GM19023 (cell line): Measurements from ENCODE around the gene BANK1.

Experiments
- ATAC-seq: cut with Tn5 transposase; IDR thresholded peaks from one replicate; pipeline ENCODE4 v1.9.1; 2021; ENCODE audit warnings: mild to moderate bottlenecking, moderate library complexity; ENCODE audit not compliant: unreplicated experiment

The BANK1 gene

DNA sequence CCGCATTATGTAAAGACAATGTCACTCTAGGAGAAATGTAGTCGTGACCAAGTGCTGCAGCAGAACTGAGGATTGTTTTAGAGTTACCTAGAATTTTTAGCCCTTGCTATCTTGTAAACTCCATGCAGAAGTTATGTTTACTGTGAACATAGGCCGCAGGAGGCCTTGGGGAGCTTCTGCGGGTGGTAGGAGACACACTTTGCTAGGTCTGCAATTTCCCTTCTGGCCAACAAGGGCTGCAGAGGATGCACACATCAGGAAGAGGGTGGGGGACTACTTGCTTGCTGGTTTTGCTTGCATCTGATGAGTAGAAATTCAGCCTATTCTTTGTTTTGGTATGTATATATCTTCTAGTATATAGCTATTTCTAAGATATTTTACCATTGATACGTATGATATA is 23.1 kb downstream of the BANK1 start:
- ATAC-seq: no peak

DNA sequence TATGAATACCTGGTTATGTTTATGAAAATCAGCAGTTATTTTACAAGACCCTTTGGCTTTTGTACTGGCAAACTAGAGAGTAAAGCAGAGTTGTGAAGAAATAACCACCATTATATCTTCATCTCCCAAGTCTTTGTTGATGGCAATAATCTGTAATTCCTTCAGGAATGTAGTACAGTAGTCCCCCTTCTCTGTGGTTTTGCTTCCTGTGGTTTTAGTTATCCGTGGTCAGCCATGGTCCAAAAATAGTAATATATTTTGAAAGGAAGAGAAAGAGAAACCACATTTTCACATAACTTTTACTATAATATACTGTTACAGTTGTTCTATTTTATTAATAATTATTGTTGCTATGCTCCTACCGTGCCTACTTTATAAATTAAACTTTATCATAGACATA is 27.8 kb downstream of the BANK1 start:
- ATAC-seq: no peak

DNA sequence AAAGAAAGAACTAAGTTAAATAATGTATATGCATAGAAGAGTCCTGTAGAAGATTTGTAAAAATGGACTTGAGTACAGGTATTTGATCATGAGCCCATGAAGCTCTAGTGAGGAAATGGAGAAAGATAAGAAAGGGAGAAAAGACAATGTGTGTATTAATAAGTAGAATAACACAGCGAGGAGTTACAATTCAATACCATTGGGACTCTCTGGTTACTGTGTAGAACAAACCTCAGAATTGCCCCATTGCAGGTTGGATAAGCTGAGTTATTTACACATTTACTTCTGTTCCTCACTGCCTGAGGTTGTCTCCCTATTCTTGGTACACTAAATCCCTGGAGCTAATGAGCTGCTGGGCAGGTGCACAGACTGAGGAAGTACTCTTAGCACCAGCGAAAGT is 33.3 kb downstream of the BANK1 start:
- no peak for ATAC-seq

DNA sequence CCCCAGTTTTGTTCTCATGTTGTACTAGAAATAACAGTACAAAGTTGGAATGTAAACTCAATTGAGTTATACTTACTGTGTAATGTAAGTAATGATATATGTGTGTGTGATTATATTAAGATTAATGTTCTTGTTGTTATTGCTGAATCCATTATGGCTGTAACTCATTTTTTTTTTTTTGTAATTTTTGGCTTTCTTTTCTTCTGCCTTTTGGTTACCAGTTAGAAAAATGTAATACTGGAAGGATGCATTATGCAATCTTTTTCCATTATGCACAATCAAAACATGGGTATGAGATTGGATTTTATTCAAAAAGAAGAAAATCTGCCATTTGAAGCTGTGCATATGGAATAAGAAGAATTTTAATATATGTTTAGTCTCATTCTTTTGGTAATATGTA is 34.0 kb downstream of the BANK1 start:
- ATAC-seq: no peak

DNA sequence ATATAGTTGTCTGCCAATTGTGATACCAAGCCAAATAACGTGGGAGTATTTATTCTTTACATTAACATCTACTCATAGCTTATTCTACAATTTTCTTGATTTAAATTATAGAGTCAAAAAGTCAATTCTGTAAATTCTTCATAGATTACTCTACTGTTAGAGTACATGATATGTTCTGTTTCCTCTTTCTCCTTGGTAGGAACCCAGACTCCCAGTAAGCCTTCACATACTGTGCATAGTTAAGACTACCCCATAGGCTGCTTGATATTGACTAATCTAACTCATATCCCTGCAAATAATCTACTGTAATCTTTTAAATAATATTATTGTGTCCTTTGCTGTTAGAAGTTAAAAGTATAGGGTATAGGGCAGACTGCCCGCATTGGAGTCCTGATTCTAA is 35.4 kb downstream of the BANK1 start:
- no peak for ATAC-seq

DNA sequence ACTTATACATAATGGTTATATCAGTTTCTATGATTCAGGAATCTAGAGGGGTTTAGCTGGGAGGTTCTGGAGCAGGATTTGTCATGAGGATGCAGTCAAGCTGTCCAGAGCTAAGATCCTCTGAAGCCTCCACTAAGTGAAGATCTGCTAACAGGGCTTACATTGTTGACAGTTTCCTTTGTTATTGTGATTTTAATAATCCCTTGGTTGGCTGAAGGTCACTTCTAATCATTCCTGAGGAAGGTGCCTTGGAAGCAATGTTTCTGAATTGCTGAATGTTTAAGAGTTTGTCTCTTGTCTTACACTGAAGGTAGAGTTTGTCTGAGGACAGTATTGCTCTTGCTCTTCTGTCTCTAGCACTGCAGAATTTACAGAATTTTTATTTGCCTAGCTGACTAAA is 41.3 kb downstream of the BANK1 start:
- no peak for ATAC-seq

DNA sequence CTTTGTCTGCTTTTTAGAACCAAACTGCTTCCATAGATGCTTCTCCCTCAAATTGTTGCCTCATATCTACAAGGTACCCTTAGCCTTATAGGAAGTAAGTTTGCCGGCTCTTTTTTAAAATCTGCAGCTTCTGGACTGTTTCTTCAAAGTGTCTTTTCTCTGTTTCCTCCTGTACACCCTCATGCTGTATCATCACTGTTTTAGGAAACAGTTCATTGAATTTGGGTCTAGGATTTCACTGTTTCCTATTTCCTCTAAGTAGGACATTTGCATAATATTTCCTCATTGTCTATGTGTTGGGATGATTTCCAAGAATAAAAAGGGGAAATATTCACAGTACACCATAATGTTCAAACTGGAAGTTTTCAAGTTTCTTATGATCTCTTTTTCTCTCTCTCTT is 43.0 kb downstream of the BANK1 start:
- no peak for ATAC-seq

DNA sequence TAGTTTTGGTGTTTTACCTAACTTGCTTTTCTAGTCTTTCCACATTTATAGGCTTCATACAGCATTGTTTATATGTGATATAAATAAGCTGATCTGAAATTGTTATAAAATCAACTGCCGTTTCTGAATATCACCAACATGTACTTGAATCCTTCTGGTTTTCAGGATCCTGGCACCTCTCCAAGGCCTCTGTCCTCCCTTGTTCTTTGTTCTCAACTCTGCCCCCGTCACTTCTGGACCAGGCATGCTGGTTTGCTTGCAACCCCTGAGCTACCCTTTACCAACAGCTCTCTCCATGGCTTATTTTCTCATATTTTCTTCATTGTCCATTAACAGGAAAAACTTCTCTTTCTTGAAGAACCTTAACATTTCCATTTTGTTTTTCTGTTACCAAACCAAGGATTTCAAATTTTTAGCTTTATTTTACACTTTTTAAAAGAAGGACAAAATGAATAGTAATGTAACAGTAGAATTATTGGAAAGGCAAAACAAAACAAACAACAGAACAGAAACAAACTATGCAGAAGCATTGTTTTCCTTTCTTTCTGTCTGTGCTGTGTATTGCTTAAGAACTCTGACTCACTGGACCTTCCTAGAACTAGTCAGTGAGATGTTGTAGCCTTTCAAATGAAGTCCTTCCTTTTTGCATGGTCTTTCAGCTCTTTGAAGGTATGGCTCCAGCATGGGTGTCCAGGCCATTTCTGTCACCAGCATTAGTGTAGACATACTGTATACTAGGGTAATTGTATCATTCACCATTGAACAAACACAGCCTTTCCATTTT is 44.8 kb downstream of the BANK1 start:
- ATAC-seq: no peak

DNA sequence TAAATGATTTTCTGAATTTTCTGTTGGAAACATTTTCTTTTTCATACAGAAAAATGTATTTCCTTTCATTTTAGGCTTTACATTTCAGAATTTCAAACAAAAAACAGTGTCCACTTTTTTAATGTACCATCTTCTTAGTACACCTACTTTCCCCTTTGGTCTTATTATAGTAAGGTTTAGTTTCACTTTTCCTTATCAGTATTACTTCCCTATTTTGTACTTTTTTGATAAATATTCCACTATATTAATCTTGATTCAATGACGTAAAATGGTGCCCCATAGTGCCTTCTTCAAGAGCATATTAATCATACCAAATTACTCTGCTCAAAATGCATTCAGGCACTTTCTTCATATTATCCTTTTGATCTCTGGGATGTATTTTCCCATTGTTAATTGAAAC is 52.5 kb downstream of the BANK1 start:
- ATAC-seq: no peak

DNA sequence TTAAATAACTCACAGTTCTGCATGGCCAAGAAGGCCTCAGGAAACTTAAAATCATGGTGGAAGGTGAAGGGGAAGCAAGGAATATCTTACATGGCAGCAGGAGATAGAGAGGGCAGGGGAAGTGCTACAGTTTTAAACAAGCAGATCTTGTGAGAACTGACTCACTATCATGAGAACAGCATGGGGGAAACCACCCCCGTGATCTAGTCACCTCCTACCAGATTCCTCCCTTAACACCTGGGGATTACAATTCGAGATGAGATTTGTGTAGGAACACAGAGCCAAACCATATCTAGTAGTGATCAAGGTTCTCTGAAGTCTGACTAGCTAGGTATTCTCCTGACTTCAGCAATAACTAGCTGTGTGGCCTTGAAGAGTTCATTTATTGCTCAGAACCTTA is 56.0 kb downstream of the BANK1 start:
- no peak for ATAC-seq

DNA sequence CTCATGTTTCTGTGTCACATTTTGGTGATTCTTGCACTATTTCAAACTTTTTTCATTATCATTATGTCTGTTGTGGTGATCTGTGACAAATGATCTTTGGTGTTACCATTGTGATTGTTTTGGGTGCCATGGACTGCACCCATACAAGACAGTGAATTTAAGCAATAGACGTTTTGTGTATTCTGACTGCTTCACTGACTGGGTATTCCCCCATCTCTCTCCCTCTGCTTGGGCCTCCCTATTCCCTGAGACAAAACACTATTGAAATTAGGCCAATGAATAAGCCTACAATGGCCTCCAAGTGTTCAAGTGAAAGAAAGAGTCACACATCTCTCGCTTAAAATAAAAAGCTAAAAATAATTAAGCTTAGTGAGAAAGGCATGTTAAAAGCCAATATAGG is 60.2 kb downstream of the BANK1 start:
- ATAC-seq: no peak

DNA sequence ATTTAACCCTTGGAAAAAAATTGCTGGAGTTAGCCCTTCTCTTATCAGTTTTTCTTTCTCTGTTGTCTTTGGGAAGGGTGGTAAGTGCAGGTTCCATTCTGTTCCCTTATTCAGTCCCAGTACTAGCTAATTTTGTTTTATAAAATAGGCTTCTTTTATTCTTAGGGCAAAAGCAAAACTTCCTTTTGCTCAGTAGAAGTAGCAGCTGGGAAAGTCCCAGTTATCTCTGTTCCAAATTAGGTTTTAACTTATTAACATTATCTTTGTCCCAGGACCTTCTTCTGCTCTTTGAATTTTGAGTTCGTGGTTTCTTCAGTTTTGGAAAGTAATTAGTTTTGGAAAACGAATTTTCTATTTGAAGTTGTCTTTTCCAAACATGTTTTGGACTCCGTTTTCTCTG is 61.1 kb downstream of the BANK1 start:
- peak; percentile 48 for ATAC-seq

DNA sequence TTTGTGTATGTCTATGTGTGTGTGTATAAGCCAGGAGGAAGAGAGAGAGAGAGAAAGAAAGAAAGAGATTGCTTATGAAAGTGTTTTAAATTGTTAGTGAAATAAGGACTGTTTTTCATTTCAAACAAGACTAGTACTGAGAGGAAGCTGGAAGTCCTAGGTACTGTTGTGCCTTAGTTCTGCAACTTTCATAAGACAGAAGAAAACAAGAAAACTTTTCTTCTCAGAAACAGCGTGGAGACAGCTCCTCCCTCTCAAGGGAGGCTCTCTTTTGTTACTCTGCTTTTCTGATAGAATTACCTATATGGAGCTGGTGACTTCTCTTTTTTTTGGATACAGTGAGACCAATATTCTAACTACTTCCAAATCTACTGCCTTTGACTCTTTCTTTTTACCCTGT is 62.5 kb downstream of the BANK1 start:
- peak; percentile 43 for ATAC-seq

DNA sequence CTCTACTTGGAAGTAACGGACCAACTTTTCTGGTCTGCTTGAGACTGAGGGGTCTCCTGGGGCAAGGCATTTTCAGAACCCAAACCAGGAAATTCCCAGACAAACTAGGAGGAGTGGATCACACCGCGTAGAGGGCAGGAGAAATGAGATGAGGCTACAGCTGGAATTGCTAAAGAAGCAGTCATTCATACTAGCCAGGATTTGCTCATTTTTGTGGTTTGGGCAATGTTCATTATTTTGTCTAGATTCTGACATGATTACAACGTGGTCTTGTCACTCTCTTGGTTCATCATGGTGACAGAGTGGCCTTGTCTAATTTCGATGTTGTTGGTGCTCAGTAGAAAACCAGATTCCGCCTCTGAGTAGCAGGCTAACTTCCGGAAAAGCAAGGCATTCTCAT is 63.2 kb downstream of the BANK1 start:
- ATAC-seq: no peak

DNA sequence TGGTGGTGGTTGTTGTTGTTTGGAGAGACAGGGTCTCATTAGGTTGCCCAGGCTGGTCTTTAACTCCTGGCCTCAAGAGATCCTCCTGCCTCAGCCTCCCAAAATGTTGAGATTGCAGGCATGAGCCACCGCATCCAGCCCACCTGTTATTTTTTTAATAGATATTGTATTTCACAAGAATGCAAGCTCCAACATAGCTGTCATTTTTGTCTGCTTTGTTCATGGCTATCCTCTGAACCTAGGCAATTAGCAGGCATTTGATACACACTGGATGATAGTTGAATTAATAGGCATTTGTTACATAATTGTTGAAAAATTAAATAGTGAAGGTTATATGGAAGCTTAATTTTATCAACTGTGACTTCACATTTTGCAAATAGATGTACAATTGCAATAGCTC is 64.7 kb downstream of the BANK1 start:
- no peak for ATAC-seq

DNA sequence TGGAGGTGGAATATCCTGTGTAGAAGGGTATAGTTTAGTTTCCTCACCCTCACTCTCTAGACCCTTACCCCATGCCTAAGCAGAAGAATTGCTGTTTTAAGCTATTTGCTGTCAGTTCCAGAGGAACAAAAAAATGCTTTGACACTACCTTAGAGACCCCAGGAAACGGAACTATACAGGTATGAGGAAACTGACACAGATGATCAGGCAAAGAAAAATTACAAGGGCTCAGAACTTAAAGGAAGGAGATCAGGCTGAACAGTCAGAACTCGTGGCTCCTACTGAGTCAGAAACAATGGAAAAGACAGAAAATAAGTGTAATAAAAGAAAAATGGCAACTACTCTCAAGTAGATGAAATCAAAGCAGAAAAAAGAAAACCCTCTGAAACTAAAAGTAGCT is 65.6 kb downstream of the BANK1 start:
- no peak for ATAC-seq

DNA sequence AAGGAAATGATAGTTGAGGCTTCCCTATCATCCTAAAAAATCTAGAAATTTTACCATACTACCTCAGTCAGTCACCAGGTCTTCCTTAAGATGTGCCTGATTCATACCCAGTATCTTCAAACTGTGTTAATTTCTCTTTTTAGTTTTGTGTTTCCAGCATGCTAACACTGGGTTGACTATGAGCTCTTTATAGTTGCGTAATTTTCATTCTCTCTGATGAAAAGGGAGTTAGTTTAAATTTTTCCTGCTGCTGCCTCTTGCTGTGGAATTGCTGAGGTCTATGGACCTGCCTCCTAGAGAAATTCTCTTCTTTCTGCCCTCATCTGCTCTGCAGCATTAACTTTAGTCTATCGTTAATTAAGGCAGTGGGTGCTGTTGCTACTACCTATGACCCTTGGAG is 66.6 kb downstream of the BANK1 start:
- ATAC-seq: no peak

DNA sequence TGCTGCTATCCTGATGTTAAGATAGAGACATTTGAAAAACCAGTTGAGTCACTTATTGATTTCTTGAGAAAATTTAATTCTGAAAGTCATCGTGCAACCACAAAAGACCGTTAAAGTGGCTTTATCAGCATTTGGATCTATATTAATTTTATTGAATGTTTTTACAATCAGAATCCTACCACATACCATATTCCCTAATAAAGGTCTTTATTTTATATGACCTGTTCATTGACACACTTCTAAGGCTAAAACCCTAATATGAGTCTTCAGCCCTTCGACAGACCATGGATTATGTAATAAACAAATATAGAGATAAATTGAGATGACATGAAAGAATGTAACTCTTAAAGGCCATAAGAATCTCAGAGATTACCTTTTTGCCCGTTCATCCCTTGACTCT is 68.1 kb downstream of the BANK1 start:
- ATAC-seq: no peak

DNA sequence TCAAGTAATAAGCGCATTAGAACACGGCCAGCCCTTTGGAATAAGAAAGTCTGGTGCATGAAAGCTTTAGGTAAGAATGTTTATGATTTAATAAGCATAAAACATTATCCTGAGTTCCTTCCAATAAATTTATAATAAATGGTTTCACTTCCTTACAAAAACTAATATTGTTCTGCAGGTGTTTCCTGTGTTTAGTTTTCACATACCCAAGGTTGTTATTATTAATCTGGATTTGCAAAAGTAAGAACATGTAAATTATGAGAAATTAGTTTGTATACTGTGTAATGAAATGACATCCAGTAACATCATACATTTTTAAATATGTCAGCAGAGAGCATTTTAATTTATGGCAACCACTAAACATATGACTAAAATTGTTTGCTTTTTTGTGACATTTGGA is 72.1 kb downstream of the BANK1 start:
- no peak for ATAC-seq

DNA sequence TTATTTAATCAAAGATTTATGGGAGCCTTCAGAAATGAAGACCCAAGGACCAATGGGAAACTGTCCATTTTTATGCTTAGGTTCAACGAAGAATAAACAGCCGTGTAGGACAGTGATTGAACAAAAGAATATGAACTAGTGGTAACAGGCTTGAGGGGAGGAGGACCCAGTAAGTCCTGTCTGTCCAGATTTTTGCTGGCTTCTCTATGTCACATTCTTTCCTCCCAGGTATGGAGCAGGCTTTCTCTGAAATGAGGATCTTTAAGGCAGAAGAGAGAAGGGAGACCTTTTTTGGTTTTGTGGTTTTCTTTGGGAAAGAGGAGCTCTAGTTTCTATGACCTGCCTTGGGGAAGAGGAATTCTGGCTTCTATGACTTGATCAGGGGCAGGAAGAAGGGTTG is 74.1 kb downstream of the BANK1 start:
- ATAC-seq: no peak

DNA sequence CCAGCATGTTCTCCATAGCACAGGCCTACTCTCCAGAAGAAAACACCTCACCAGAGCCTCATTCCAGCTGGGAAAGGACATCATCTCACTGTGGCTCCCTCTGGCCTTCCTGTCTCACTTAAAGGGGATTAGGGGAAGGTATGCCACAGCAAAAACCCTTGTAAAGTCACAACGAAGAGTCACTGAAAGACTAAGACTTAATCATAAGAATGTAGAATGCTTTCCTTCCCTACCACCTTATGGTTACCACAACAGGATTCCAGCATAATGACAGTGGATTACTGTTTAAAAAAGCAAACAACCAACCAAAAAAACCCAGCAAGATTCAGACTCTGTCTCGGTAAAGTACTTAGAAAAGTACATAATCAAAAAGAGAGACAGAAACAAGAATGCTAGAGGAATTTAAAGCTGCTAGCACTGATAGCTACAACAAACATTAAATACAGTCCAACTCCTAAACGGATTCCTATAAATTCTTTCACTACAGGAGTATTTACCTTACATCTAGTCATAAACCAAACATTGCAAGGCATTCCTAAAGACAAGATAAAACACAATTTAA is 75.1 kb downstream of the BANK1 start:
- ATAC-seq: no peak

DNA sequence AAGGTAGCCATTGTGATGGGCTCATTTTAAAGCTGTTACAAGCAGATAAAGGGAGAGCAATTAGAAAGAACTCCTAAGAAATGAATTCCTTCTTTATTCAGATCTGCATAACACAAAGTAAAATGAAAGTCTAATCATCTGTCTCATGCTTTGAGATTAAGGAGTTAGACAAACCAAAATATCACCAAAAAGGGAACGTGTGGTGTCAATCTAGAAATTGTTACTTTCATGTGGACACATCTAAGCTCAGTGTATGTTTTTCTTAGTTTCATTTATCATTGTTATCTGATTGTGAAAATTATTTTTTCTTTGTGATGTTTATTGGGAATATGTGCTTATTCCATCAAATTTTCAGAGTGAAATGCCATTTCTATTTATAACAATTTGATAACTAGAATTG is 80.3 kb downstream of the BANK1 start:
- no peak for ATAC-seq
